K562 treated with DMSO at 1 percent for 12 hours (cell line): ENCODE data around the gene CASQ1. TPM values are rescaled to one million over a fixed set of nuclear protein-coding genes. Genes with fewer than 3 reads are reported as not detected.

Experiments
- total RNA-seq: library from RNA; unstranded; fragments of 300-600 nt; gene quantifications from 2 replicates; pipeline ENCODE4 v1.2.3, GENCODE V29; 2022; ENCODE audit not compliant: insufficient read depth

Gene CASQ1
- total RNA-seq: 0.46 and 0.50 TPM in 2 replicates

DNA sequence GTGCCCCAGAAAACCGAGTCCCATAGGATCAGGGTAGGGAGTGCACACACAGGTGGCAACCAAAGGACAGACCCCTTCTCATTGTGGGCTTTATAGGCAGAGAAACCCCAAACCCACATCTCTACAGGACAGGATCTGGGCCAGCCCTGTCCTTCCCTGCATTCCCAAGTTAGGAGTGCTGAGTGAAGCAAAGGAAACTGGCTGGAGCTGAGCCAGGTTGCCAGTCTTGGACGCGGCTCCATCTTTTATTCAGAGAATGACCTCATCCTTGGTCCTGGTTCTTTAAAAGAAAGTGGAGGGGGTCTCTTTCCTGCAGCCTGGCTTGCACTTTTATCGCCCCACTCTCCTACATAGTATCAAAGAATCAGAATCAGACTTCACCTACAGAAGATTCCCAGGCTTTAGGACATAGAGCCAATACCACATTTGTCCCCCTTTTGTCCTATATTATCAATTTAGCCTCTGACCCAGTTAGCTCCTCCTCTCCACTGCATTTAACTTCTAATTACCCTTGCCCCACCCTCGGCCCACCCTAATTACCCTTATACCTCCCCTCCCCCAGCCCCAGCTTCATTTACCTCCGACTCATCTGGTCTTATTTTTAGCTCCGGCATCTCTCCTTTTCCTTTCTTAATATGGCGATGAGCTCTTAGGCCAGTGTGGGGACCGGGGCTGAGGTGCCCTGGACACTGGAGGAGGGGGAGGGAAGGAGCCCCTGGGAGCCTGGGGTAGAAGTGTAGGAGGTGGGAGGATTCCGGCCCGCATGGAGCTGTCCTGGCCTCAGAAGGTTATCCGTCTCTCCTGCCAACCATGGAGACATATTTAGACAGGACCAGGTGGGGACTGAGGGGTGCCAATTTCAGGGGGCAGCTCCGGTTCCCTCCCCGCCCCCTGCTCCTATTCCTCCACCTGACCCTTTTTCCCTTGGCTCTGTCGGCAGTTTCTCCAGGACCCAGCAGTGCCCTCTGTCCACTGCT, at the start of gene CASQ1:
CASQ1 (plus strand) TSS at position 927 of the 977 bp plus-strand sequence. CDS start 177 bp downstream, outside the sequence.

DNA sequence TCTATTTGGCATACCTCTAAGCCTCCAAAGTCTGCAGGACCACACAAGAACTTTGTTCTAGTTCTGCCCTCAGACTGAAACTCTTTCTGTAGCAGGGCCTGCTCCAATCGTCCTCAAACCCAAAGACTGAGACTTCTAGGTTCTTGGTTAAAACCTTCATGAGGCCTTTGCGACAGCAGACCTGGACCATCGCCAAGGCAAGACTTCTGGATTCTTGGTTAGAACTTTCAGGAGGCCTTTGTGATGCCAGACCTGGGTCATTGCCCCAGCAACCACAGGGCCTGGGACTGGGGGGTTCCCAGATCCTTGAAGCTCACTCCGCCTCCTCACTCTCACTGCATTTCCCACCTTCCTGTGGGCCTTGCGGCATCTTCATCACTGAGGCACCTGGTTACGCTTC, 39.1 kb upstream of the CASQ1 start, which contains the start of gene ATP1A4:
ATP1A4 (plus strand) TSS at position 301 of the 400 bp plus-strand sequence. CDS start 438 bp downstream, outside the sequence.

DNA sequence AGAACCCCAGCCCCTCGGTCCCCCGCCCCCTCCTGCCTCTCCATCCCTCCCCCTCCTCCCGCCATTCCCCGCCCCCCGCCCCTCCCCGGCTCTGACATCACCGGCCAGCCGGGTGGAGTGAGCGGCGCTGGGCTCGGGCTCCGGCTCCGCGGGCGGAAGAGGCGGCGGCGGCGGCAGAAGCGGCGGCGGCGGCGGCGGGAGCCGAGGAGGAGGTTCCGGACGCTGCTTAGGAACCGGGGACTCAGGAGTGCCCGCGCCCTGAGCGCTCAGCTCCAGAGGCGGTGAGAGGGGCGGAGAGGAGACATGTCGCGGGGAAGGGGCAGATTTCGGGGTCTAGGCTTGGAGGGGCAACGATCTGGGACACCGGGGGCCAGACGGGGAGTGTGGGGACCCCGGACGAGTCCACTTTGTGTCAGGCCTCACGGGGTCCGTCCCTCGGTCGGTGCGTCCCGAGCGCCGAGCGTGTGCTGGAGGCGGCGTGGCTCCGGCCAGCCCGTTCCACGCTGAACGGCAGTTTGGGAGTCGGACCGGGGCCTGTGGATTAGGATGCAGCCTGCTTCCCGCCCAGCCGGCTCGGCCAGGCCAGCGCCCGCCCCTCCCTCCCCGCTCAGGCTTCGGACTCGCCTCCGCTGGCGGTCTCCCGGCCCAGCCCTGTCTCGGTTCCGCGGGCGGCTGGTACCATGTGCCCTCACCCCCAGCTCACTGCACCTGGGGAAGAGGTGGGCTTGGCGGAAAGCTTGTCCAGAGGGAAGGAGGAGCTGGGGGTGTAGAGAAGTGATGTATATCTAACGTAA, 15.1 kb downstream of the CASQ1 start, which contains the start of gene PEA15:
PEA15 (plus strand) TSS at position 143 of the 794 bp plus-strand sequence. CDS start 6,161 bp downstream, outside the sequence.

Other genes starting within 250 kb of the CASQ1 start
- not detected in 2 replicates for gene IGSF9, start 245.0 kb upstream of the CASQ1 start, total RNA-seq
- not detected in 2 replicates for gene SLAMF9, start 236.3 kb upstream of the CASQ1 start, total RNA-seq
- gene PIGM, start 158.6 kb upstream of the CASQ1 start, total RNA-seq: 1.6 and 3.5 TPM in 2 replicates
- not detected in 2 replicates for gene KCNJ10, start 120.4 kb upstream of the CASQ1 start, total RNA-seq
- not detected in 2 replicates for gene KCNJ9, start 109.0 kb upstream of the CASQ1 start, total RNA-seq
- 20.7 and 21.0 TPM in 2 replicates for gene IGSF8, start 92.0 kb upstream of the CASQ1 start, total RNA-seq
- not detected in 2 replicates for gene ATP1A2, start 74.8 kb upstream of the CASQ1 start, total RNA-seq
- not detected in 2 replicates for gene ATP1A4, start 39.0 kb upstream of the CASQ1 start, total RNA-seq
- 38.5 and 63.8 TPM in 2 replicates for gene PEA15, start 14.8 kb downstream of the CASQ1 start, total RNA-seq
- 43.0 and 102 TPM in 2 replicates for gene DCAF8, start 72.0 kb downstream of the CASQ1 start, total RNA-seq
- 23.4 and 40.9 TPM in 2 replicates for gene PEX19, start 94.6 kb downstream of the CASQ1 start, total RNA-seq
- 104 and 208 TPM in 2 replicates for gene COPA, start 152.7 kb downstream of the CASQ1 start, total RNA-seq
- 40.5 and 99.2 TPM in 2 replicates for gene NCSTN, start 152.8 kb downstream of the CASQ1 start, total RNA-seq
- gene NHLH1, start 176.5 kb downstream of the CASQ1 start, total RNA-seq: 0.52 and 0.88 TPM in 2 replicates
- 2.3 and 7.0 TPM in 2 replicates for gene VANGL2, start 210.0 kb downstream of the CASQ1 start, total RNA-seq